B cell (primary cell): ENCODE results near the gene PROM1. TPM values are rescaled to one million over a fixed set of nuclear protein-coding genes. Genes with fewer than 3 reads are reported as not detected.
A peak's percentile ranks its signal among the peaks of the same experiment; 100 is the strongest.

Source experiments
- ATAC-seq: fragments of 200-7000 bp; cut with Tn5 transposase; one replicate; pipeline ENCODE4 v1.10.0; 2021; ENCODE audit warnings: low read depth, mild to moderate bottlenecking, moderate number of reproducible peaks, moderate library complexity
- CTCF ChIA-PET: fragments of 350-600 bp; sonication (Branson Sonifier 250); formaldehyde crosslinking; loops from one replicate; lab custom pipeline; 2021; ENCODE audit warnings: antibody characterized with exemption, inconsistent platforms; lab: Charles Lee
- POLR2A ChIA-PET: fragments of 350-600 bp; sonication (Branson Sonifier 250); formaldehyde crosslinking; loops from one replicate; lab custom pipeline; 2021; ENCODE audit warnings: antibody characterized with exemption; lab: Charles Lee
- DNase-seq: peaks from one replicate; pipeline ENCODE4 v3.0.0; 2013
- H2AFZ ChIP-seq: 2 replicates; pipeline ENCODE4 v1.6.1; 2012; ENCODE audit warnings: mild to moderate bottlenecking, low read depth, low read length; ENCODE audit not compliant: insufficient read depth, poor library complexity, severe bottlenecking
- H3K27ac ChIP-seq, 2 donors: 1 replicate in 1 of 2; 2 replicates in 1 of 2; pipeline ENCODE4 v1.5.1; 2012 to 2013; ENCODE audit warnings: low read length in 2 of 2, mild to moderate bottlenecking in 2 of 2, moderate library complexity in 1 of 2
- H3K27me3 ChIP-seq, 4 experiments: fragments of 200-600 bp in 1 of 4; sonication (generic) in 1 of 4; replicated peaks in 1 of 4; 1 replicate in 2 of 4; 2 replicates in 2 of 4; pipeline versions ENCODE4 v1.6.1 to v1.7.0; 2013 to 2016; ENCODE audit warnings: low read length in 3 of 4, mild to moderate bottlenecking in 2 of 4, mixed read lengths in 1 of 4, moderate library complexity in 1 of 4; ENCODE audit not compliant: insufficient read depth in 4 of 4, control insufficient read depth in 3 of 4; ENCODE audit errors: control extremely low read depth in 1 of 4
- H3K36me3 ChIP-seq, 2 experiments: replicated peaks in 1 of 2; 1 replicate in 1 of 2; 2 replicates in 1 of 2; pipeline versions ENCODE4 v1.6.1 to v1.7.1; 2013; ENCODE audit warnings: low read length in 1 of 2; ENCODE audit not compliant: insufficient read depth in 2 of 2, control insufficient read depth in 1 of 2; ENCODE audit errors: control extremely low read depth in 1 of 2, extremely low read depth in 1 of 2
- H3K4me1 ChIP-seq, 2 donors: fragments of 200-600 bp in 1 of 2; sonication (generic) in 1 of 2; 1 replicate in 1 of 2; 2 replicates in 1 of 2; pipeline versions ENCODE4 v1.5.1 to v1.6.1; 2013 to 2017; ENCODE audit warnings: low read length in 2 of 2; ENCODE audit not compliant: control insufficient read depth in 2 of 2, insufficient read depth in 2 of 2
- H3K4me2 ChIP-seq: replicated peaks from 2 replicates; pipeline ENCODE3; 2012; ENCODE audit warnings: mild to moderate bottlenecking, low read depth, low read length; ENCODE audit not compliant: poor library complexity, severe bottlenecking
- H3K4me3 ChIP-seq, 5 experiments: fragments of 200-600 bp in 1 of 5; sonication (generic) in 1 of 5; 1 replicate in 3 of 5; 2 replicates in 2 of 5; pipeline versions ENCODE4 v1.5.1 to v1.7.0; 2011 to 2016; ENCODE audit warnings: low read length in 4 of 5, mild to moderate bottlenecking in 4 of 5, low read depth in 2 of 5, control low read depth in 1 of 5, moderate library complexity in 1 of 5; ENCODE audit not compliant: insufficient read depth in 1 of 5; ENCODE audit errors: control extremely low read depth in 1 of 5, extremely low read depth in 1 of 5
- H3K79me2 ChIP-seq: fragments of 200-600 bp; sonication (generic); one replicate; pipeline ENCODE4 v1.6.0; 2016; ENCODE audit warnings: low read length; ENCODE audit not compliant: control insufficient read depth, insufficient read depth
- H3K9ac ChIP-seq: fragments of 200-600 bp; sonication (generic); 2 replicates; pipeline ENCODE4 v1.6.1; 2017; ENCODE audit warnings: mild to moderate bottlenecking, low read length, moderate library complexity
- H3K9me3 ChIP-seq, 3 donors: one replicate each; pipeline versions ENCODE4 v1.6.1 to v1.7.1; 2013; ENCODE audit warnings: low read length in 2 of 3; ENCODE audit not compliant: control insufficient read depth in 2 of 3, insufficient read depth in 1 of 3; ENCODE audit errors: control extremely low read depth in 1 of 3
- H4K20me1 ChIP-seq: 2 replicates; pipeline ENCODE4 v1.6.0; 2012; ENCODE audit warnings: mild to moderate bottlenecking, low read length; ENCODE audit not compliant: insufficient read depth, control insufficient read depth, poor library complexity, severe bottlenecking
- H3K27ac Mint-ChIP-seq: one replicate; pipeline ENCODE4 v1.8.0; 2021; ENCODE audit warnings: mixed read lengths
- H3K27me3 Mint-ChIP-seq: one replicate; pipeline ENCODE4 v1.8.0; 2021; ENCODE audit warnings: mixed read lengths
- H3K4me1 Mint-ChIP-seq: one replicate; pipeline ENCODE4 v1.8.0; 2021; ENCODE audit warnings: mixed read lengths
- H3K4me3 Mint-ChIP-seq: one replicate; pipeline ENCODE4 v1.8.0; 2021; ENCODE audit warnings: mixed read lengths
- H3K9me3 Mint-ChIP-seq: one replicate; pipeline ENCODE4 v1.8.0; 2022; ENCODE audit warnings: mixed read lengths; ENCODE audit not compliant: insufficient read depth
- EZH2 ChIP-seq: IDR thresholded peaks from 2 replicates; pipeline ENCODE4 v1.6.1; 2012; ENCODE audit warnings: borderline replicate concordance, low read depth, mild to moderate bottlenecking, moderate library complexity, low read length; ENCODE audit not compliant: insufficient read depth, poor library complexity, severe bottlenecking
- WGBS: methylation state at CpG from one replicate; pipeline ENCODE4 v1.1.5; 2013; ENCODE audit warnings: missing lambda C conversion rate; ENCODE audit not compliant: insufficient coverage; 5-methylcytosine and 5-hydroxymethylcytosine counted together
- intact Hi-C: fragments of 100-400 bp; cut with micrococcal nuclease; formaldehyde crosslinking; loops from one replicate; pipeline ENCODE4 v1.10.0; 2022
- polyA plus RNA-seq: library from polyadenylated mRNA; depleted of rRNA; stranded (reverse); fragments of >200 nt; gene quantifications from 2 replicates; pipeline ENCODE4 v1.2.3, GENCODE V29; 2012
- total RNA-seq, 2 donors: library from RNA; stranded (reverse); fragments of 120-200 nt in 1 of 2; gene quantifications; 1 replicate in 1 of 2; 2 replicates in 1 of 2; pipeline versions ENCODE4 v1.2.3 to v1.2.4, GENCODE V29; 2013 to 2022
- TF ChIP-seq, protein P1 (sequence below): fragments of 200-600 bp; IDR thresholded peaks from one replicate; pipeline ENCODE4 v1.8.0; 2022; ENCODE audit warnings: antibody characterized with exemption, mild to moderate bottlenecking

Gene PROM1
- total and polyA plus RNA-seq, 2 donors (not counting 1 experiment from before 2014, with no cell fraction given) = 0.04 TPM; not detected in 1

- CTCF ChIA-PET = no interaction called here
- Histone ChIP-seq H3K9ac (no peak overlapping the region), H3K4me2 (peak overlapping the region; percentile 7), H3K4me3 (no peak overlapping the region), H2AFZ (no peak overlapping the region), H4K20me1 (no peaks in the 10 kb centered on the region), H3K79me2 (no peaks in the 10 kb centered on the region), H3K27ac (no peak overlapping the region), H3K36me3 (no peaks in the 10 kb centered on the region), H3K4me1 (peaks cover 14 to 15% of the 10 kb centered on the region in 2 donors), H3K27me3 (no peaks in the 10 kb centered on the region), H3K9me3 (peaks cover 0 to 6% (median 0%) of the 10 kb centered on the region in 3 donors)
- Mint-ChIP-seq H3K27ac (no peak overlapping the region), H3K4me3 (no peak overlapping the region), H3K27me3 (no peaks in the 10 kb centered on the region), H3K9me3 (no peaks in the 10 kb centered on the region), H3K4me1 (peaks cover 13% of the 10 kb centered on the region)
- intact Hi-C loops = no loop called here
- TF ChIP-seq, protein P1, sequence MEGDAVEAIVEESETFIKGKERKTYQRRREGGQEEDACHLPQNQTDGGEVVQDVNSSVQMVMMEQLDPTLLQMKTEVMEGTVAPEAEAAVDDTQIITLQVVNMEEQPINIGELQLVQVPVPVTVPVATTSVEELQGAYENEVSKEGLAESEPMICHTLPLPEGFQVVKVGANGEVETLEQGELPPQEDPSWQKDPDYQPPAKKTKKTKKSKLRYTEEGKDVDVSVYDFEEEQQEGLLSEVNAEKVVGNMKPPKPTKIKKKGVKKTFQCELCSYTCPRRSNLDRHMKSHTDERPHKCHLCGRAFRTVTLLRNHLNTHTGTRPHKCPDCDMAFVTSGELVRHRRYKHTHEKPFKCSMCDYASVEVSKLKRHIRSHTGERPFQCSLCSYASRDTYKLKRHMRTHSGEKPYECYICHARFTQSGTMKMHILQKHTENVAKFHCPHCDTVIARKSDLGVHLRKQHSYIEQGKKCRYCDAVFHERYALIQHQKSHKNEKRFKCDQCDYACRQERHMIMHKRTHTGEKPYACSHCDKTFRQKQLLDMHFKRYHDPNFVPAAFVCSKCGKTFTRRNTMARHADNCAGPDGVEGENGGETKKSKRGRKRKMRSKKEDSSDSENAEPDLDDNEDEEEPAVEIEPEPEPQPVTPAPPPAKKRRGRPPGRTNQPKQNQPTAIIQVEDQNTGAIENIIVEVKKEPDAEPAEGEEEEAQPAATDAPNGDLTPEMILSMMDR = no peak
- no peak for TF ChIP-seq EZH2
- no peak for ATAC-seq
- POLR2A ChIA-PET = no interaction called here
- DNase-seq = no peak
- WGBS = 36% methylated on average over 7 of the region's 7 CpGs
These were observed 39.7 kb upstream of the PROM1 start for GRCh38 chr4:16123356-16124084.

GRCh38 chr4:16122784-16123183, 39.0 kb upstream of the PROM1 start:
- POLR2A ChIA-PET = no interaction called here
- CTCF ChIA-PET = no interaction called here
- Histone ChIP-seq H3K36me3 (no peaks in the 10 kb centered on the region), H3K27me3 (no peaks in the 10 kb centered on the region), H3K4me1 (peaks cover 14 to 15% of the 10 kb centered on the region in 2 donors), H3K4me2 (peak overlapping the region; percentile 7), H3K4me3 (no peak overlapping the region), H2AFZ (peak overlapping the region; percentile 11), H3K79me2 (no peaks in the 10 kb centered on the region), H3K9ac (no peak overlapping the region), H3K27ac (no peak overlapping the region), H4K20me1 (no peaks in the 10 kb centered on the region), H3K9me3 (peaks cover 0 to 6% (median 0%) of the 10 kb centered on the region in 3 donors)
- Mint-ChIP-seq H3K4me3 (no peak overlapping the region), H3K4me1 (peaks cover 13% of the 10 kb centered on the region), H3K9me3 (no peaks in the 10 kb centered on the region), H3K27me3 (no peaks in the 10 kb centered on the region), H3K27ac (no peak overlapping the region)
- ATAC-seq = no peak
- DNase-seq = no peak
- intact Hi-C loops = no loop called here
- no peak for TF ChIP-seq EZH2
- TF ChIP-seq, protein P1 = no peak
- WGBS = 3% methylated on average over 5 of the region's 5 CpGs
